GM18511 (cell line): ENCODE data around the gene GMPR2.

Experiments used
- ATAC-seq: cut with Tn5 transposase; IDR thresholded peaks from one replicate; pipeline ENCODE4 v1.9.1; 2021; ENCODE audit warnings: mild to moderate bottlenecking, moderate library complexity; ENCODE audit not compliant: unreplicated experiment

Gene GMPR2

DNA sequence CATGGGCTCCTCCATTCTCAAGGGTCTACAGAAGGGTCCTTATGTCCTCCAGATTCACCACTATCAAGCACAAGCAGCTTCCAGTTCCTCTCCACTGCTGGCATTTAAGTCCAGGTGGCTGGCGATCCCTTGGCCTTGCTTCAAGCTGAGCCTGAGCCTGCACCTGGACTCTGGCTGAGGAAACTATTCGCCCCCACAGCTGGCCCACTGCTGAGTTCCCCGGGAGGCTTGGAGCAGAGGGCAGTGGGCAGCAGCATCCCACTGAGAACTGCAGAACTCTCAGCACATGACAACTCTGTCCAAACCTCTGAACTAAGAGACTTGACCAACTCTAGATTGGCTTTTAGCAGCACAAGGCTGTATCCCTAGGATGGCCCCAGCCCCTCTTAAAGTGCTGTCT is 50.0 kb downstream of the GMPR2 start:
- no peak for ATAC-seq

DNA sequence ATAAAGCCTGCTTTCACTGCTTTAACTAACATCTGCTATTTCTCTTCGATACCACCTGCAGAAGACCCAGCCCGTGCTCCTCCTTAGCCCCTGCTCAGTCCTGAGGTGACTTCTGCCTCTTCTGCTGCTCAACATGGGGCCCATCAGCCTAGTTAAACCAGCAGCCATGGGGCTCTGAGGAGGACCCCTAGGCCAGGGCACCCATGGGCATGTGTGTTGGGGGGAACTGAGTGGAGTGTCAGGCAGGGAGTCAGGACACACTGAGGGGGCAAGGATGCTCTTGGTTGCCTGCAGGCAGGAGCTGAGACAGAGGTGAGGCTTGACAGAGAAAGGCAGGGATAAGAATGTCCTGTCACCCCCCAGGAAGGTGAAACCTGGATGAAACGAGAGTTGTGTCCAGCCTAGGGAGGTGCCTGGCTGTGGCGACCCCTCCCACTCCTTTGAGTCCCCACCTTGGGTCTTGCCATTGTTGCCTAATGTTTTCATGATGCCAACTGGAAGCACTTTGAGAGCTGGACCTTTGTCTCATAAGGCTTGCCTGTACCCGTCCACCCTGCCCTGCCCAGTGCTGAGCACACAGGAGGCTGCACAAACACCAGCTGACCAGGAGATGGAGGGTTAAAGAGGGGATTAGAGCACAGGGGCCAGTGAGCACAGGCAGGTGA is 51.2 kb downstream of the GMPR2 start:
- no peak for ATAC-seq

- no peak for ATAC-seq
These were observed 51.8 kb downstream of the GMPR2 start for GRCh38 chr14:24284501-24285035.

DNA sequence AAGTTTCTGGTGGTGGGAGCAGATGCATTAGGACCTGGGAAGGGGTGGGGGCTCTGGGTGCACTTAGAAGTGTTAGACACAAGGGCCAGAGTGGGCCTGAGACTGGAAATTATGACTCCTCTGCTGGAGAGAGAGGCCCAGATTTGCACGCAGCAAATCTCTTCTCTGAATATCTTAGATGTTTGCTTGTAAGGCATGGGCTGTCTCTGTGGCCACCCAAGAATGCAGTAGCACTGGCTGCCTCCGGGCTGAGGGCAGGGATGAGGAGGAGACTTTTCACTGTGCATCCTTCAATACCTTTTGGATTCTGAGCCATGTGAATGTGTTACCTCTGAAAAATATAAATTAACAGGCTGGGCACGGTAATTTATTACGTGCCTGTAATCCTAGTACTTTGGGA is 52.6 kb downstream of the GMPR2 start:
- no peak for ATAC-seq

GRCh38 chr14:24286996-24287395 is 54.3 kb downstream of the GMPR2 start:
- no peak for ATAC-seq
